Smooth muscle cell (in vitro differentiated cells): ENCODE results near the gene TMEM176B. TPM values are rescaled to one million over a fixed set of nuclear protein-coding genes. Genes with fewer than 3 reads are reported as not detected.

ENCODE experiments used
- DNase-seq: peaks from one replicate; lab custom pipeline; 2025; ENCODE audit not compliant: unreplicated experiment; lab: John Stamatoyannopoulos, UW
- H2AFZ ChIP-seq: fragments of 200-600 bp; sonication (generic); 2 replicates; pipeline ENCODE4 v1.6.0; 2016; ENCODE audit warnings: antibody characterized with exemption, low read depth, mild to moderate bottlenecking
- H3F3A ChIP-seq: fragments of 200-600 bp; sonication (generic); 2 replicates; pipeline ENCODE4 v1.6.0; 2017; ENCODE audit warnings: antibody characterized with exemption, low read depth
- H3K27ac ChIP-seq: fragments of 200-600 bp; sonication (generic); 2 replicates; pipeline ENCODE4 v1.5.1; 2016; ENCODE audit warnings: low read depth, mild to moderate bottlenecking
- H3K27me3 ChIP-seq: fragments of 200-600 bp; sonication (generic); 2 replicates; pipeline ENCODE4 v1.6.1; 2016; ENCODE audit warnings: low read depth, mild to moderate bottlenecking
- H3K36me3 ChIP-seq: fragments of 200-600 bp; sonication (generic); 2 replicates; pipeline ENCODE4 v1.5.1; 2016; ENCODE audit warnings: low read depth
- H3K4me1 ChIP-seq: fragments of 200-600 bp; sonication (generic); 2 replicates; pipeline ENCODE4 v1.5.1; 2016; ENCODE audit warnings: low read depth
- H3K4me2 ChIP-seq: fragments of 200-600 bp; sonication (generic); 2 replicates; pipeline ENCODE4 v1.6.0; 2016; ENCODE audit warnings: mild to moderate bottlenecking
- H3K4me3 ChIP-seq: fragments of 200-600 bp; sonication (generic); 2 replicates; pipeline ENCODE4 v1.5.1; 2016; ENCODE audit warnings: mild to moderate bottlenecking
- H3K79me2 ChIP-seq: fragments of 200-600 bp; sonication (generic); 2 replicates; pipeline ENCODE4 v1.6.0; 2016; ENCODE audit warnings: low read depth, mild to moderate bottlenecking
- H3K9ac ChIP-seq: fragments of 200-600 bp; sonication (generic); 2 replicates; pipeline ENCODE4 v1.6.0; 2016; ENCODE audit warnings: low read depth
- H3K9me3 ChIP-seq: fragments of 200-600 bp; sonication (generic); replicated peaks from 2 replicates; pipeline ENCODE4 v1.5.1; 2016; ENCODE audit warnings: low read depth
- H4K20me1 ChIP-seq: fragments of 200-600 bp; sonication (generic); 2 replicates; pipeline ENCODE4 v1.6.0; 2016; ENCODE audit warnings: low read depth
- CTCF ChIP-seq: fragments of 200-600 bp; sonication (generic); IDR thresholded peaks from 2 replicates; pipeline ENCODE4 v1.5.1; 2017; ENCODE audit warnings: borderline replicate concordance, mild to moderate bottlenecking, antibody characterized with exemption; ENCODE audit not compliant: insufficient read depth, poor library complexity, severe bottlenecking
- WGBS: methylation state at CpG from one replicate; pipeline ENCODE4 v1.1.7; 2016; ENCODE audit warnings: low lambda C conversion rate; 5-methylcytosine and 5-hydroxymethylcytosine counted together
- polyA plus RNA-seq: library from polyadenylated mRNA; unstranded; fragments of >200 nt; fragmentation: Nextera tagmentation; extraction: Ambion mirVana; gene quantifications from 2 replicates; pipeline ENCODE4 v1.2.1, GENCODE V29; 2016
- total RNA-seq: library from RNA; depleted of rRNA; stranded (reverse); fragments of >200 nt; gene quantifications from 2 replicates; pipeline ENCODE4 v1.2.3, GENCODE V29; 2014

The TMEM176B gene
- total and polyA plus RNA-seq, 2 experiments from 2014 or later, result 52.8 to 108 TPM

GRCh38 chr7:150799156-150799555 is 1.0 kb downstream of the TMEM176B start:
- H3K9ac ChIP-seq, result no peak overlapping the region
- no peaks in the 10 kb centered on the region for H3K4me1 ChIP-seq
- no peak overlapping the region for H3K27ac ChIP-seq
- H3K9me3 ChIP-seq, result no peaks in the 10 kb centered on the region
- no peaks in the 10 kb centered on the region for H4K20me1 ChIP-seq
- peak overlapping the region; percentile 93 for H3K4me2 ChIP-seq
- no peaks in the 10 kb centered on the region for H3K79me2 ChIP-seq
- H3K36me3 ChIP-seq, result no peaks in the 10 kb centered on the region
- no peaks in the 10 kb centered on the region for H3F3A ChIP-seq
- DNase-seq, result no peak
- H3K27me3 ChIP-seq, result peaks cover 54% of the 10 kb centered on the region
- H3K4me3 ChIP-seq, result peak overlapping the region; percentile 62
- WGBS, result 92% methylated on average over 3 of the region's 3 CpGs
- no peak for TF ChIP-seq CTCF
- H2AFZ ChIP-seq, result no peak overlapping the region

GRCh38 chr7:150797661-150798060 is 2.5 kb downstream of the TMEM176B start:
- H3K9me3 ChIP-seq, result no peaks in the 10 kb centered on the region
- 86% methylated on average over 4 of the region's 4 CpGs for WGBS
- no peaks in the 10 kb centered on the region for H3K36me3 ChIP-seq
- peaks cover 54% of the 10 kb centered on the region for H3K27me3 ChIP-seq
- TF ChIP-seq CTCF, result no peak
- H3K9ac ChIP-seq, result no peak overlapping the region
- no peak overlapping the region for H3K4me3 ChIP-seq
- H3K27ac ChIP-seq, result no peak overlapping the region
- H3K4me2 ChIP-seq, result no peak overlapping the region
- DNase-seq, result no peak
- no peaks in the 10 kb centered on the region for H3K4me1 ChIP-seq
- no peaks in the 10 kb centered on the region for H4K20me1 ChIP-seq
- no peak overlapping the region for H2AFZ ChIP-seq
- H3F3A ChIP-seq, result no peaks in the 10 kb centered on the region
- no peaks in the 10 kb centered on the region for H3K79me2 ChIP-seq

GRCh38 chr7:150793569-150794238 is 6.5 kb downstream of the TMEM176B start:
- Histone ChIP-seq H3K27me3 (peaks cover 20% of the 10 kb centered on the region), H3K36me3 (no peaks in the 10 kb centered on the region), H4K20me1 (no peaks in the 10 kb centered on the region), H3F3A (no peaks in the 10 kb centered on the region), H3K27ac (no peak overlapping the region), H3K79me2 (no peaks in the 10 kb centered on the region), H3K4me3 (no peak overlapping the region), H2AFZ (no peak overlapping the region), H3K9ac (no peak overlapping the region), H3K4me2 (no peak overlapping the region), H3K4me1 (no peaks in the 10 kb centered on the region), H3K9me3 (no peaks in the 10 kb centered on the region)
- WGBS, result 83% methylated on average over 6 of the region's 6 CpGs
- TF ChIP-seq CTCF, result no peak
- no peak for DNase-seq

DNA sequence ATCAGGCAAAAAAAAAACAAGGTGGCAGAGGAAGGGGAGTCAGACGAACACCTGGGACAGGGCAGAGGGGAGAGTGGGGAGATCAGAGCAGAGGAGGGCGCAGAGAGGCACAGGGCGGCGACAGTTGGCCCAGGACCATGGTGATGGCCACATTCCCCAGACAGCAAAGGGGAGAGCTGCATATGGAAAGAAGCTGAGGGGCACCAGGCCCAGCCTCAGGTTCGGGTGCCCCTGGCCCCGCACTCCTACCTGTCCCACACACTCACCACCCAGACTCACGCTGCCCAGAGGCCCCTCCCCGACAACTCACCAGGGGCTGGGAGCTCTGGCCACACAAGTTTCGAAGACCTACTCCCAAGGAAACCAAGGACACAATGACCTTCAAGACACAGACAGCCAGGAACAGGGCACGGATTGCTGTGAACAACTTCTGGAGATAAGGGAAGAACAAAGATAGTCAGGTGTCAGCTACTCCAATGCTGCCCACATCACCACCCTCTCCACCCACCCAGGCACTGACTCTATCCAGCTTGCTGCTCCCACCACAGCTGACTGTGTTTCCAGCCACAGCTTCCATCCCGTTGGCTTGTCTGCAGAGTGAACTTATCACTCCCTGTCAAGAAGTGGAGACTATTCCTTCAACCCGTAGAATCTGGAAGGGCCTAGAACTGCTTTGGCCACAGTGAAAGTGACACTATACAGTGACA is 8.3 kb downstream of the TMEM176B start:
- Histone ChIP-seq H3K79me2 (no peaks in the 10 kb centered on the region), H2AFZ (no peak overlapping the region), H3K9ac (no peak overlapping the region), H3K36me3 (no peaks in the 10 kb centered on the region), H3K4me1 (no peaks in the 10 kb centered on the region), H3F3A (no peaks in the 10 kb centered on the region), H4K20me1 (no peaks in the 10 kb centered on the region), H3K27ac (no peak overlapping the region), H3K4me3 (no peak overlapping the region), H3K4me2 (no peak overlapping the region), H3K27me3 (peaks cover 11% of the 10 kb centered on the region), H3K9me3 (no peaks in the 10 kb centered on the region)
- no peak for DNase-seq
- WGBS, result 79% methylated on average over 12 of the region's 12 CpGs
- no peak for TF ChIP-seq CTCF
